ENCODE measurements around the gene LRRFIP1.

GRCh38 chr2:237577956-237578870 is 49.2 kb upstream of the LRRFIP1 start:
- TF ChIP-seq CTCF (IDR thresholded peaks at IDR 0.05), result no peak
- TF ChIP-seq POLR2AphosphoS5 (IDR thresholded peaks at IDR 0.05), result no peak
- no peak for TF ChIP-seq POLR2A (IDR thresholded peaks at IDR 0.05)

Measured in prostate gland (tissue), 2 donors.